GM13976 (cell line): ENCODE data around the gene PODXL.

Source experiments
- DNase-seq: peaks from one replicate; pipeline ENCODE4 v3.0.0; 2012; ENCODE audit warnings: low spot score
- CTCF ChIP-seq: IDR thresholded peaks from 2 replicates; pipeline ENCODE4 v1.5.1; 2012; ENCODE audit warnings: borderline replicate concordance, mild to moderate bottlenecking; ENCODE audit not compliant: insufficient read depth; ENCODE audit errors: extremely low read depth, missing control alignments, control extremely low read depth
- in situ Hi-C: fragments of 300-500 bp; cut with MboI; formaldehyde crosslinking; loops from one replicate; pipeline ENCODE4 v1.12.0; 2022; ENCODE audit warnings: low sequenced_read_pairs, mixed read lengths, inconsistent platforms; ENCODE audit not compliant: unreplicated experiment

The PODXL gene

GRCh38 chr7:131544021-131544420 lies 12.4 kb downstream of the PODXL start:
- DNase-seq: no peak
- in situ Hi-C loops: no loop called here
- TF ChIP-seq CTCF: no peak

DNA sequence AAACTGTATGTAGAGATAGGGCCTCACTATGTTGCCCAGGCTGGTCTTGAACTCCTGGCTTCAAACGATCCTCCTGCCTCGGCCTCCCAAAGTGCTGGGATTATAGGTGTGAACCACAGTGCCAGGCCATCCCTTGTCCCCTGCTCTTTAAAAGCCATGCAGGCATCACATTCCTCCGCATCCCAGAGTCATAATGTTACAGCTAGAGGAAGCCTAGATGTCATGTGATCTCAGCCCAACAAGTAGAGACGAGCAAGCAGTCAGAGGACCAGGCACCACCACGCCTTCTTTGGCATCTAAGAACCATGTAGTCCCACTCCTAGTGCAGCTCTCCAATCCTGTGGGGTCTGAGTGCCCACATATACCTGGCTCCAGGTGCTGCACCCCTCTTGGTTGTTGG lies 13.1 kb downstream of the PODXL start:
- DNase-seq: no peak
- no peak for TF ChIP-seq CTCF
- in situ Hi-C loops: no loop called here

GRCh38 chr7:131540491-131541162 lies 15.8 kb downstream of the PODXL start:
- no peak for DNase-seq
- in situ Hi-C loops: no loop called here
- TF ChIP-seq CTCF: no peak

GRCh38 chr7:131538813-131539179 lies 17.6 kb downstream of the PODXL start:
- DNase-seq: no peak
- in situ Hi-C loops: no loop called here

DNA sequence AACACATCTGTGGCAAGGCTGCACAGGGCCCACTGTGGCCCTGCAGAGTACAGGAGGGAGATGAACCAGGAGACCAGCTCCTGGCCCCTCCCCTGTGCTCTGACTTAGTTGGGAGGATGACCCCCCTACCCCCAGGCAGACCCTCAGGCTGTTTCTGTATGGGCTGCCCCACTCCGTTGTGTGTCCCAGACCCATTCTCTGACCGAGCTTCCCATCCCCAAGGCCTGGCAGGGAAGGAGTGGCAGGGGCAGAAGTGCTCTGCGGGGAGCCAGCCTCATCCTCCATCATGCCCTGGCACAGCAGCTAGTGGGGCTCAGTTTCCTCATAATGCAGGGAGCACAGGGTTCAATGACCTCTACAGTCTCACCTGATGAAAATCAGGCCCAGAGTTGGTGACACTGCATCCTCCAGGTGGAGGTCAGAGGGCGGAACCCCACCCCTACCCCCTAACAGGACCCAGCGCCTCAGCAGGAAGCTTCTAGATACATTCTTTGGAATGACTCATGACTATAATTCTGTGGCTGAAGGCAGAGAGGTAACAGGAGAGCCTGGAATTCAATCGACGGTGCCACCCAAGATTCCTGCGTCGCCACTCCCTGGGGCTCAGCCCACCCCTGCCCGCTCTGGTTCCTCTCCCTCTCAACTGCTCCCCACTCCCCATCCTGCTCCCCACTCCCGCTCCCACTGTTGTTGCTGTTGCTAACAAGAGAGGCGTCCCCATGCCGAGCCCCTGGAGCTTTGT lies 18.2 kb downstream of the PODXL start:
- in situ Hi-C loops: no loop called here
- DNase-seq: no peak

More at GRCh38 chr7:131538813-131539179, 17.6 kb downstream of the PODXL start:
- TF ChIP-seq CTCF: no peak

DNA sequence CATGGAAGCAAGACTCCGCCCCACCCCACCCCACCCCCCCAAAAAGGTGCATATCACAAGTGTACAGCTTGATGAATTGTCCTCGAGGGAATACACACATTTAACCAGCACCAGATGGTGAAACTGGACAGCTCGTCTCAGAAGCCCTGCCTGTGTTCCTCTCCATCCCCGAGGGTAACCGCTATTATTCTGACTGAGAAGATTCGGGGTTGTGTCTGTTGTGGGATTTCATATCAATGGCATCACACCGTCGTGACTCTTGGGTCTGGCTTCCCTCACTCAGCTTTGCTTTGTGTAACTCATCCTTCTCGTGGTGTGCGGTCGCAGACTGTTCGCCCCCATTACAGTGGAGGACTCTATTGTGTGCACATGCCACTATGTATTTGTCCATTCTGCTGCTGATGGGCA lies 18.9 kb downstream of the PODXL start:
- no peak for DNase-seq
- in situ Hi-C loops: no loop called here
- TF ChIP-seq CTCF: no peak

More for the DNA sequence above, 18.2 kb downstream of the PODXL start:
- TF ChIP-seq CTCF: no peak
